HG03432 (cell line): Measurements from ENCODE around the gene NAT14.

Source experiments
- ATAC-seq: cut with Tn5 transposase; IDR thresholded peaks from one replicate; pipeline ENCODE4 v1.9.1; 2021; ENCODE audit warnings: mild to moderate bottlenecking, moderate library complexity; ENCODE audit not compliant: unreplicated experiment

The NAT14 gene

DNA sequence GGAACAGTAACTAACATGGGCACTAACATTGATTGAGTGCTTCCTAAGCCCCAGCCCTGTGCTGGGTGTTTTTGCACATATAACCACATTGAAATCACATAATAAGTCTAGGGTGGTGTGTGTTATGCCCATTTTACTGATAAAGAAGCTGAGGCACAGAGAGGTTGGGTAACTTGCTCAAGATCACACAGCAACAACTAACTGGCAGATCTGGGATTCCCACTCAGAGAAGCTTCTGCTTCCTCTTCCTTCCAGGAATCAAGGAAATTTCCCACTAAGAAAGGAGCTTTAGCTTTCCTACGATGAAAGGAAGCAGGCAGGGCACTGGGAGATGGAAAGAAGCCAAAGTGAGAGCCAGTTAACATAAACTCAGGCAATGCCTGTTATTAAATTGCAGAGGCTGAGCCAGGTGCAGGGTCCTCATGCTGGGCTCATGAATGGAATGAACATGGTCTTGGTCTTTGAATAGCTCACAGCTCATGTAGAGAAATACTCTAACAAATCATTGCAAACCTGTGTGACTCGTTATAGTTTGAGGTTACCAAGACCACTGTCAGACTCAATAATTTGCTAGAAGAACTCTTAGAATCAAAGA lies 13.4 kb downstream of the NAT14 start:
- no peak for ATAC-seq

DNA sequence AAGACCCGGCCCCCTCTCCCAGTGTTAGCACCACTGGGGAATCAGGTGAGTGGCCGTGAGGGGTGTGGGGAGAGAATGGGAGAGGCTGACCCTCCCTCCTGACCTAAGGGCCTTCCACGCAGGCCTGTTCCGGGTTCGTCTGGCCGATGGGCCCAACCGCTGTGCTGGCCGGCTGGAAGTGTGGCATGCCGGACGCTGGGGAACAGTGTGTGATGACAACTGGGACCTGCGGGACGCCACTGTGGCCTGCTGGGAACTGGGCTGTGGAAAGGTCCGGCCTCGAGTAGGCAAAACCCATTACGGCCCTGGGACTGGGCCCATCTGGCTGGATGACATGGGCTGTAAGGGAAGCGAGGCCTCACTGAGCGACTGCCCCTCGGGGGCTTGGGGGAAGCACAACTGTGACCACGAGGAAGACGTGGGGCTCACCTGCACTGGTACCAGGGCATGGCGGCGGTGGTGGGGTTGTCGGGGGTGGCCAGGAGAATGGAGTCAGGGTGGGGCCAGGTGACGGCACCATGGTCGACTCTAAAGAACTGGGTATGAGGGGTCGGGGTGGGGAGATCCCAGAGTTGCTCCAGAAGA lies 15.5 kb downstream of the NAT14 start:
- no peak for ATAC-seq

- ATAC-seq: no peak
These were observed 17.4 kb downstream of the NAT14 start for GRCh38 chr19:55502197-55502952.

DNA sequence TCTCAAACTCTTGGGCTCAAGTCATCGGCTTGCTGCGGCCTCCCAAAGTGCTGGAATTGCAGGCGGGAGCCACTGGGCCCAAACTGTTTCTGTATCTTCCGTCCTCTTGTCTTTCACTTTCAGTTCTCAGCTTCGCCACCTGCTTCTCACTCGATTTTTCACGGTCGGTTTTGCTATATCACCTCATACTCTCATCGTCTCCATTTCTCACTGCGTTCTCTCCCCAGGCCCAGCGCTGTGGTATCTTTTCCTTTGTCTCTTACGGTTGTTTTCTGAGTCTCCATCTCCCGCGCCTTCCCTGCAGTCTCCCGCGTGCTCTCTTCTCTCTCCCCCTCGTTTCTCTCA lies 18.1 kb downstream of the NAT14 start:
- ATAC-seq: no peak

DNA sequence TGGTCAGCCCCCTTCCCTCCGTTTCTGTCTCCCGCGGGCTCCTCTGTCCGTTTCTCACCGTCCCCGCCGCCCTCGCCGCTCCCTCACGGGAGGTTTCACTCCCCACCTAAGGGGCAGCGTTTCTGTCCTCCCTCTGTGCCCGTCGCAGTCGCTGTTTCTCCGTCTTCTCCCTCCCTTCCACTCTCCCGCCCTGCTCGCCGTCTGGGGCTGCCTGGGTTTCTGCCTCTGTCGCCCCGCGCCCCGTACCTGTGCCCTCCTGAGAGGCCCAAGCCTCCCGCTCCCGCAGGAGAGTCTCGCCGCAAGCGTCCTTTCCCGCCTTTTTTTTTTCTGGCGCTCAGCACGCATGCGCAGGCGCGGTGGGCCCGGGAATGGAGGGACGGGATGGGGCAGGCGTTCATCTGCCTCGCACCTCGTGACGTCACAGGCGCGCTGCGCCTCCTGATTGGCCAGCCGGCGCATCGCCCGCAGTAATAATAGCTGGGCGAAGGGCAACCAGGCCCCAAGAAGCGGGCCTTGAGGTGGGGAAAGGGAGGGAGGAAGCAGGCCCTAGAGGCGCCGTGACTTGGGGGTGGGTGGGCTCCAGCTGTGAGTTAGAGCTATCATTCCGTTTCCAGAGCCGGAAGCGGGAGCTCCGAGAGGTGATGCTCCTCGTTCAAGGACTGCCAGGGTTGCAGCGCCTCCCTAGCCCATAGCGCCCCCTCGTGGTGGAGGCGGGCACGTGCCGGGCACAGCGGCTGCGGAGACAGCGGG lies 18.7 kb downstream of the NAT14 start:
- ATAC-seq: peak; percentile 94

DNA sequence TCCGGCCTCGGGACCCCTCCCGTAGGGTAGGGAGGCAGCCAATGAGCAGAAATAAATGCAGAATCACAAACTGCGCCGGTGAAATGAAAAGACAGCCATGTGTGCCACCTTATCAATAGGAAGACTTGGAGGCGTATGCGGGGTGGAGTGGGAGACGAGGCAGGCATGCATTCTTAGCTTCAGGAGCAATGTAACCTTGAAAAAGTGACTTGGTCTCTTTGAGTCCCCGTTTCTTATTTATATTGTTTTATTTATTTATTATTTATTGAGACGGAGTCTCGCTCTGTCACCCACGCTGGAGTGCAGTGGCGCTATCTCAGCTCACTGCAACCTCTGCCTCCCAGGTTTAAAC lies 19.2 kb downstream of the NAT14 start:
- peak; percentile 13 for ATAC-seq

- no peak for ATAC-seq
These were observed 20.0 kb downstream of the NAT14 start for GRCh38 chr19:55504981-55505380.

DNA sequence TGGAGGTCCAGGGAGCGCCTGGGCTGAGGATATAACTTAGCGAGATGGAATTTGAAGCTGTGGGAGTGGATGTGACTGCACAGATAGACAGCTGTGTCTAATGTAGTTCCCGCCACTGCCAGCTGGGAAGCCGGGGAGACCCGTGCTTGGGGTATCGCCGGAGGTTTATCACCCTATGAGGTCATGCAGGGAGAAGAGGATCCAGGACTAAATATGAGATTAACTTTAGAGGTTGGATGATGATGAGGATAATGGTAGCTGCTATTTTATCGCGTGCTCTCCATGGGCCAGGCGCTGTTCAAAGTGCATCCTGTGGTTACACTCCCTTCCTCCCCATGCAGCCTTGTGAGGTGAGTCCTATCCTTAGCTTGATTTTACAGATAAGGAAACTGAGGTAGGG lies 23.1 kb downstream of the NAT14 start:
- ATAC-seq: no peak

DNA sequence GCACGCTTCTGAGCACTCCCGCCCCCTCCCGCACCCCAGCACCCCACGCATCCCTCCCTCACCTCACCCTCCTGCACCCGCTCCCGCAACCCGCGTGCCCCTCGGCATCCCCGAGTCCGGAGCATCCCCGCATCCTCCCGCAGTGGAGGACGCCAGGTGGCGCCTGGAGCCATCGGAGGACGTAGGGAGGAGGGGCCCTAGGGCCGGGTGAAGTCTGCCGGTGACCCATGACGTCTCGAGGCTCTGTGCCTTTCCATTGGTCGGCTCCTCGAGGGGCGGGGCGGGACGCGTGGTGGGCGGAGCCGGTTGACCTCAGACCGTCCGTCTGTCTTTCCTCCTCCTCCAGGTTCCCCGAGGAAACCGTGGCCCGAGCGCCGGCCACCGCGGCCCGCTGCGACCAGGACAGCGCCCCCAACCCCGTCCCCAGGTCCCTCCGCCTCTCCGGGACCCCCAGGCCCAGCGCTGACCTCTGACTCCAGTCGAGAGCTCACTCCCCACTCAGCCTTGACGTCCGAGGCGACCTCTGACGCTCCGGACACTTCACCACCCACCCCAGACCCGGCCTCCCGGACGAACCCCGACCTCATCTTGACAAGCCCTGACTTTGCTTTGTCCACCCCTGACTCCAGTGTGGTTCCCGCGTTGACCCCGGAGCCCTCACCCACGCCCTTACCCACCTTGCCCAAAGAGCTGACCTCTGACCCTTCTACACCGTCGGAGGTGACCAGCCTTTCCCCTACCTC lies 32.1 kb downstream of the NAT14 start:
- peak; percentile 96 for ATAC-seq

GRCh38 chr19:55519451-55520311 lies 34.7 kb downstream of the NAT14 start:
- ATAC-seq: no peak

GRCh38 chr19:55520691-55521292 lies 35.8 kb downstream of the NAT14 start:
- no peak for ATAC-seq

DNA sequence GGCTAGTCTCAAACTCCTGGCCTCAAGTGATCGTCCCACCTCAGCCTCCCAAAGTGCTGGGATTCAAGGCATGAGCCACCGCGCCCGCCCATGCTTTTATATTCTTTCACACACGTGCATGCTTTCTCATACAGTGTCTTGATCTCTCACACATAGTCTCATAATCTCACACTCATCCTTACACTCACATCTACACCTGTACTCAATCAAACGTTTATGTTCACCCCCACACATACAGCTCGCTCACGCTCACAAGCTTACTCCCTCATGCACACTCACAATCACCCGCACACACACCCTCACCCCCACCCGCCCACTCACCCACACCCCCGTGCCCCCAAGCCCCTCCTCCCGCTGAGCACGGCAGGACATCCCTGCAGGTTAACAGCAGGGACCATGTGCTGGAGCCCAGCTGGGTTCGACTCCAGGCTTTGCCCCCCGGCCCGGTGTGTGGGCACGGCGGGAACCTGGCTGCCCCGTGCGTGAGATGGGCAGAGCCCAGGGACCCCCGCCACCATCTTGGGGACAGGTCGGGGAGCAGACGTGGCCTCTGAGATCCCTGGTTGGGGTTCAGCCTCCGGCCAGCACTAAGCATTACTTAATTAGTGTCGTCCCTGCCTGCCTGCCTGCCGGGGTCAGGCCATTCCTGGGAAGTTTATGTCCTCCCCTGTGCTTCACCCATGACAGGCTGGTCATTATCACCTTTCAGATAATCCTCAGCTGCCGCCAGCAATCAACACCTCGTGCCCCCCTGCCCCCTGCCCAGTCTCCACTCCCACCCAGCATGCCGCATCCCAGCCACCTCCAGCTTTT lies 40.5 kb downstream of the NAT14 start:
- no peak for ATAC-seq

DNA sequence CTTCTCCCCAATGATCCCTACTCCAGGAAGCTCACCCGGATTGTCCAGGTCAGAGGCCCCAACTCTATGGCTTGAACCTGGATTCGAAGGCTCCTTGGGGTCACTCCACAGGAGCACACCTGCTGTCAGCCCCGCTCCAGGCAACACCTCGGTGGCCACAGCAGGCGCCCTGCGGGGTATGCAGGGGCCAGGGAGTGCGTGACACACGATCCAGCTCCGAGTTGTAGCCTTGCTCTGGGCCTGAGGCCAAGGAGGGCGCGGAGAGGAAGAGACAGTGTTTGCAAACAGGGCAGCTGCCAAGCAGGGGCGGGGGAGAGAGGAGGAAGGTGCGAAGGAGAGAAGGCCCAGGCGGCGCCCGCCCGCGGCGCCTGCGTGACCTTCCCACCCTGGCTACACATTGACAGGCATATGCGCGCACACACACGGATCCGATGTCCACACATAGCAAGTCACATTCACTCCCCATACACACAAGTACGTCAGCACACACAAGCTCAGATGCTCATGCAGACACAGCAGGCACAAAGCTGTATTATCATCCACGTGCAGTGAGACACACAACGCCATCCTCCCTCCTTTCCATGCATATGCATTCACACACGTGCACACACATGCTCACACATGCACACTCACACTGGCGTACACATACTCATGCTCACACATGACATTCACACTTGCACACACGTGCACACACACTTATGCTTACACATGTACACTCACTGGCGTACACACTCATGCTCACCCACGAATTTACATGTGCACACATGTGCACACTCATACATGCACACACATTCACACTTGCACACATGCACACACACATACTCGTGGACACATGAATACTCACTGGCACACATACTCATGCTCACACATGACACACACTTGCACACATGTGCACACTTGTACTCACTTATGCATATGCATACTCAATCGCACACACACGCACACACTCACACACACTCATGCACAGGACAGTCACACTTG lies 41.5 kb downstream of the NAT14 start:
- ATAC-seq: no peak

DNA sequence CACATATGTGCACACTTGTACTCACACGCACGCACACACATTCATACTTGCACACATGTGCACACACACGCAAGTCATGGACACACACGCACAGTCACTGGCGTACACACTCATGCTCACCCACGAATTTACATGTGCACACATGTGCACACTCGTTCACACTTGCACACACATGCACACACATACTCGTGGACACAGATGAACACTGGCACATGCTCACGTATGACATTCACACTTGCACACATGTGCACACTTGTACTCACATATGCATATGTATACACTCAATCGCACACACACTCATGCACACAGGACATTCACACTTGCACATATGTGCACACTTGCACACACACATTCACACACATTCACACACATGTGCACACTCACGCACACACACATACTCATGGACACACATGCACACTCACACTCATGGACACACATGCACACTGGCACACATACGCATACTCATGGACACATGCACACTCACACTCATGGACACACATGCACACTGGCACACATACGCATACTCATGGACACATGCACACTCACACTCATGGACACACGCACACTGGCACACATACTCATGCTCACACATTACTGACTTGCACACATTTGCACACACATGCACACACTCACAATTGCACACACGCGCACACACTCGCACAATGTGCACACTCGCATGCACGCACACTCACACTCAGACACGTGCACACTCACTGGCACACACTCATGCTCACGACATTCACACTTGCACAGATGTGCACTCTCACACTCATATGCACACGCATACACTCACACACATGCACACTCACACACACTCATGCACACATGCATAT lies 42.4 kb downstream of the NAT14 start:
- ATAC-seq: no peak

- ATAC-seq: no peak
These were observed 43.2 kb downstream of the NAT14 start for GRCh38 chr19:55528030-55528803.

DNA sequence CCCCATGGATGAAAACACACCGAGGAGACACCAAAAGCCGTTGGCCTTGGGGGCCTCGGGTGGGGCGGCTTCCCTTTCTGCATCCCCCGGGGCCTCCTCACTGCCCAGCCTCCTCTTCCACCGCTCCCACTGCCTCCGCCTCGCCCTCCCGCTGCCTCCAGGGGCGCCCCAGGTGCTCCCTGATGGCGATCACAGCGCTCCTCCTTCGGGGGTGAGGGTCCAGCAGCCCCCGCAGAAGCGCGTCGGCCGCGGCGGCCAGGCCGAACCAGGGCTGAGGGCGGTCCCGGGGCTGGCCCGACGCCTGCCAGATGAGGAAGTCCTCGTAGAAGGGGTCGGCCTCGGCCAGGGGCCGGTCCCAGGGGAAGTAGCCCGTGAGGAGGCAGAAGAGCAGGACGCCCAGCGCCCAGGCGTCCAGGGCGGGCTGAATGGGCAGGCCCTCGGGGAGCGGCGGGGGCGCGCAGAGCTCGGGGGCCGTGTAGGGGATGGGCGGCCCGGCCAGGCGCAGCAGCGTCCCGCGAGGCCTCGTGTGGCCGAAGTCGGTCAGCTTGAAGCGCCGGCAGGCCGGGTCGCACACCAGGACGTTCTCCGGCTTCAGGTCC lies 44.7 kb downstream of the NAT14 start:
- ATAC-seq: no peak
